IMR-90 (cell line): Measurements from ENCODE around the gene RIPK4. TPM values are rescaled to one million over a fixed set of nuclear protein-coding genes. Genes with fewer than 3 reads are reported as not detected.

Experiments
- ATAC-seq: fragments of 200-7000 bp; cut with Tn5 transposase; 2 replicates; pipeline ENCODE4 v1.9.1; 2020; ENCODE audit warnings: low read depth, mild to moderate bottlenecking, moderate library complexity
- BruUV-seq: library from RNA; stranded (reverse); fragments of 400-500 nt; replicated peaks from 2 replicates; lab custom pipeline; 2021; lab: Mats Ljungman, UMichigan
- CTCF ChIA-PET: fragments of 300-600 bp; formaldehyde crosslinking; extraction: SDS; loops from one replicate; lab custom pipeline; 2021; ENCODE audit warnings: antibody characterized with exemption; lab: Yijun Ruan, JAX
- POLR2A ChIA-PET: fragments of 300-600 bp; sonication (Branson Sonifier 250); formaldehyde crosslinking; loops from one replicate; lab custom pipeline; 2022; ENCODE audit warnings: antibody characterized with exemption; ENCODE audit not compliant: unreplicated experiment; lab: Charles Lee
- DNase-seq: peaks from one replicate; pipeline ENCODE4 v3.0.0; 2013
- H2AFZ ChIP-seq: replicated peaks from 2 replicates; pipeline ENCODE3; 2013; ENCODE audit warnings: low read length, mild to moderate bottlenecking; ENCODE audit not compliant: poor library complexity
- H2AK5ac ChIP-seq: 2 replicates; pipeline ENCODE4 v1.6.1; 2013; ENCODE audit warnings: low read depth, low read length, inconsistent platforms
- H2AK9ac ChIP-seq: replicated peaks from 2 replicates; pipeline ENCODE3; 2013; ENCODE audit warnings: mild to moderate bottlenecking, low read depth, low read length, moderate library complexity; ENCODE audit not compliant: poor library complexity
- H2BK120ac ChIP-seq: 2 replicates; pipeline ENCODE4 v1.6.1; 2013; ENCODE audit warnings: low read depth, low read length, inconsistent platforms
- H2BK15ac ChIP-seq: 3 replicates; pipeline ENCODE4 v1.6.1; 2013; ENCODE audit warnings: low read depth, low read length, inconsistent platforms
- H2BK20ac ChIP-seq: 2 replicates; pipeline ENCODE4 v1.6.1; 2013; ENCODE audit warnings: low read depth, mild to moderate bottlenecking, inconsistent platforms, low read length, moderate library complexity
- H2BK5ac ChIP-seq: 2 replicates; pipeline ENCODE4 v1.6.1; 2013; ENCODE audit warnings: mild to moderate bottlenecking, low read depth, low read length, inconsistent platforms; ENCODE audit not compliant: poor library complexity, severe bottlenecking
- H3K14ac ChIP-seq: replicated peaks from 2 replicates; pipeline ENCODE4 v1.6.1; 2013; ENCODE audit warnings: low read depth, low read length, inconsistent platforms
- H3K18ac ChIP-seq: 2 replicates; pipeline ENCODE4 v1.6.1; 2013; ENCODE audit warnings: low read depth, low read length, control low read depth
- H3K23ac ChIP-seq: 2 replicates; pipeline ENCODE4 v1.6.1; 2013; ENCODE audit warnings: low read depth, low read length, inconsistent platforms
- H3K27ac ChIP-seq: 2 replicates; pipeline ENCODE4 v1.5.1; 2013; ENCODE audit warnings: mild to moderate bottlenecking, control low read depth, low read length; ENCODE audit not compliant: insufficient read depth
- H3K27me3 ChIP-seq: 2 replicates; pipeline ENCODE4 v1.6.1; 2013; ENCODE audit warnings: low read length; ENCODE audit not compliant: control insufficient read depth, insufficient read depth
- H3K36me3 ChIP-seq: 2 replicates; pipeline ENCODE4 v1.6.1; 2013; ENCODE audit warnings: low read length, mixed read lengths; ENCODE audit not compliant: control insufficient read depth, insufficient read depth
- H3K4ac ChIP-seq: 2 replicates; pipeline ENCODE4 v1.6.1; 2013; ENCODE audit warnings: low read depth, low read length, inconsistent platforms
- H3K4me1 ChIP-seq: 2 replicates; pipeline ENCODE4 v1.6.1; 2013; ENCODE audit warnings: low read length, mixed read lengths; ENCODE audit not compliant: control insufficient read depth, insufficient read depth
- H3K4me2 ChIP-seq: 2 replicates; pipeline ENCODE4 v1.6.1; 2013; ENCODE audit warnings: low read depth, mild to moderate bottlenecking, control low read depth, low read length, moderate library complexity
- H3K4me3 ChIP-seq: 2 replicates; pipeline ENCODE4 v1.5.1; 2013; ENCODE audit warnings: low read depth, mild to moderate bottlenecking, control low read depth, low read length, moderate library complexity; ENCODE audit not compliant: insufficient read depth
- H3K56ac ChIP-seq: 2 replicates; pipeline ENCODE4 v1.6.1; 2013; ENCODE audit warnings: low read length, inconsistent platforms; ENCODE audit not compliant: insufficient read depth; ENCODE audit errors: extremely low read depth
- H3K79me1 ChIP-seq, 2 experiments: 2 replicates each; pipeline ENCODE4 v1.6.1; 2013; ENCODE audit warnings: low read length in 2 of 2, inconsistent platforms in 1 of 2, low read depth in 1 of 2
- H3K9ac ChIP-seq: 2 replicates; pipeline ENCODE4 v1.6.1; 2013; ENCODE audit warnings: low read depth, low read length, control low read depth
- H3K9me1 ChIP-seq: 2 replicates; pipeline ENCODE4 v1.6.1; 2013; ENCODE audit warnings: low read length, inconsistent platforms; ENCODE audit not compliant: insufficient read depth
- H3K9me3 ChIP-seq: 2 replicates; pipeline ENCODE4 v1.6.1; 2013; ENCODE audit warnings: low read length; ENCODE audit not compliant: control insufficient read depth, insufficient read depth
- H4K20me1 ChIP-seq: 2 replicates; pipeline ENCODE4 v1.6.1; 2013; ENCODE audit warnings: low read length, inconsistent platforms; ENCODE audit not compliant: insufficient read depth
- H4K5ac ChIP-seq: 2 replicates; pipeline ENCODE4 v1.6.1; 2013; ENCODE audit warnings: mild to moderate bottlenecking, low read depth, low read length, control low read depth
- H4K8ac ChIP-seq, 2 experiments: 2 replicates each; pipeline ENCODE4 v1.6.1; 2013; ENCODE audit warnings: low read depth in 2 of 2, low read length in 2 of 2, control low read depth in 1 of 2, inconsistent platforms in 1 of 2
- H4K91ac ChIP-seq: 2 replicates; pipeline ENCODE4 v1.6.1; 2013; ENCODE audit warnings: low read depth, low read length, inconsistent platforms; ENCODE audit not compliant: insufficient read depth
- CEBPB ChIP-seq: IDR thresholded peaks from 2 replicates; pipeline ENCODE4 v1.6.1; 2012; ENCODE audit warnings: low read depth, low read length, improper control_type of control experiment
- CHD1 ChIP-seq: IDR thresholded peaks from 2 replicates; pipeline ENCODE4 v1.6.1; 2012; ENCODE audit warnings: low read depth, low read length, improper control_type of control experiment
- MAFK ChIP-seq: IDR thresholded peaks from 2 replicates; pipeline ENCODE4 v1.6.1; 2012; ENCODE audit warnings: low read depth, low read length, improper control_type of control experiment
- WGBS, 2 experiments: methylation state at CpG; one replicate each; pipeline versions ENCODE4 v1.1.5 to v1.1.7; 2013; ENCODE audit warnings: missing lambda C conversion rate in 2 of 2; ENCODE audit not compliant: insufficient read length in 1 of 2; ENCODE audit errors: extremely low coverage in 2 of 2; 5-methylcytosine and 5-hydroxymethylcytosine counted together
- dilution Hi-C: fragments of 300-500 bp; cut with HindIII; formaldehyde crosslinking; loops from one replicate; pipeline ENCODE4 v1.14.3; 2018; ENCODE audit warnings: low sequenced_read_pairs; ENCODE audit not compliant: unreplicated experiment
- in situ Hi-C: fragments of 300-500 bp; cut with MboI; formaldehyde crosslinking; loops from 3 replicates; pipeline ENCODE4 v1.14.3; 2019; ENCODE audit warnings: low sequenced_read_pairs, inconsistent platforms, mixed read lengths
- intact Hi-C: fragments of 100-400 bp; cut with micrococcal nuclease; formaldehyde crosslinking; loops from 2 replicates; pipeline ENCODE4 v1.10.0; 2022
- polyA plus RNA-seq, 3 experiments: library from polyadenylated mRNA; depleted of rRNA; stranded (reverse); fragments of >200 nt; gene quantifications; 2 replicates each; pipeline ENCODE4 v1.2.3, GENCODE V29; 2012; ENCODE audit warnings: low replicate concordance in 1 of 3
- total RNA-seq: library from RNA; depleted of rRNA; stranded (reverse); fragments of >200 nt; gene quantifications from 2 replicates; pipeline ENCODE4 v1.2.3, GENCODE V29; 2012
- TF ChIP-seq, protein P1 (sequence below): fragments of 150-350 bp; IDR thresholded peaks from 2 replicates; pipeline ENCODE4 v1.6.1; 2017; ENCODE audit warnings: mild to moderate bottlenecking, antibody characterized with exemption, low read length, low read depth

The RIPK4 gene
- total and polyA plus RNA-seq, 2 of the 4 experiments (the other 2 are of a cell fraction), result under 0.01 to 0.03 TPM

DNA sequence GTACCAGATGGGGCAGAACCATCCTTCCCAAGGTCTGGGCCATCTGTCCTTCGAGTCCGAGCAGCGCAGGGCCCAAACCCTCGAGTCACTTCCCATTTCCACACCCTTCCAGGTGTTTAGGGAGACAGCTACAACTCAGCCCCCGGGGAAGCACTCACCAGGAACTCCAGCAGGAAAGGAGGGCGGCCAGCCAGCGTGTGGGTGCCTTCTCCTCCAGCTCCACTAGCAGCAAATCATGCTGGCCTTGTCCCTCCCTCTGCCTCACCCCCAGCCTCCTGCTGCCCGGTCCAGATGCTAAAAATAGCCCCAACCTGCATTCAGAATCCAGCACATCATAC lies 56.1 kb downstream of the RIPK4 start:
- POLR2A ChIA-PET, result no interaction called here
- no peak overlapping the region for H3K18ac ChIP-seq
- no peaks in the 10 kb centered on the region for H3K36me3 ChIP-seq
- H3K4me2 ChIP-seq, result no peak overlapping the region
- H3K4me1 ChIP-seq, result no peaks in the 10 kb centered on the region
- peaks cover 77% of the 10 kb centered on the region for H3K27me3 ChIP-seq
- no peaks in the 10 kb centered on the region for H3K79me1 ChIP-seq
- no peak for ATAC-seq
- H2AK9ac ChIP-seq, result no peak overlapping the region
- TF ChIP-seq CHD1 (no peak), CEBPB (no peak), MAFK (no peak)
- TF ChIP-seq, protein P1, sequence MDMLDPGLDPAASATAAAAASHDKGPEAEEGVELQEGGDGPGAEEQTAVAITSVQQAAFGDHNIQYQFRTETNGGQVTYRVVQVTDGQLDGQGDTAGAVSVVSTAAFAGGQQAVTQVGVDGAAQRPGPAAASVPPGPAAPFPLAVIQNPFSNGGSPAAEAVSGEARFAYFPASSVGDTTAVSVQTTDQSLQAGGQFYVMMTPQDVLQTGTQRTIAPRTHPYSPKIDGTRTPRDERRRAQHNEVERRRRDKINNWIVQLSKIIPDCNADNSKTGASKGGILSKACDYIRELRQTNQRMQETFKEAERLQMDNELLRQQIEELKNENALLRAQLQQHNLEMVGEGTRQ, result no peak
- no peaks in the 10 kb centered on the region for H4K20me1 ChIP-seq
- H3K9me1 ChIP-seq, result no peaks in the 10 kb centered on the region
- no peak overlapping the region for H3K14ac ChIP-seq
- H2BK5ac ChIP-seq, result no peak overlapping the region
- H3K27ac ChIP-seq, result no peak overlapping the region
- no peak overlapping the region for H2AK5ac ChIP-seq
- dilution Hi-C loops (no loop called here), in situ Hi-C loops (no loop called here), intact Hi-C loops (no loop called here)
- peaks cover 2% of the 10 kb centered on the region; the same call in 1 of the 2 replicates for H3K9me3 ChIP-seq
- no peak overlapping the region for H4K8ac ChIP-seq
- no peak for DNase-seq
- H4K91ac ChIP-seq, result no peak overlapping the region
- no CpG with 5 or more reads among the region's 8 CpGs for WGBS, 2 experiments
- no peak overlapping the region for H2BK120ac ChIP-seq
- H3K23ac ChIP-seq, result no peak overlapping the region
- no peak overlapping the region for H2BK15ac ChIP-seq
- H3K56ac ChIP-seq, result no peak overlapping the region
- H3K4me3 ChIP-seq, result no peak overlapping the region
- H2AFZ ChIP-seq, result no peak overlapping the region
- no peak overlapping the region for H4K5ac ChIP-seq
- BruUV-seq, result no TSS peak
- H2BK20ac ChIP-seq, result no peak overlapping the region
- H3K9ac ChIP-seq, result no peak overlapping the region
- no peak overlapping the region for H3K4ac ChIP-seq
- CTCF ChIA-PET, result no interaction called here
